22Rv1 (cell line): ENCODE measurements around the gene CTNNA3.

Experiments
- ZFX ChIP-seq: fragments of 450-650 bp; IDR thresholded peaks from 2 replicates; pipeline ENCODE4 v1.6.1; 2017; ENCODE audit warnings: antibody characterized with exemption, borderline replicate concordance
- TF ChIP-seq, protein P1 (sequence below): fragments of 450-650 bp; IDR thresholded peaks from 2 replicates; pipeline ENCODE4 v1.5.1; 2017; ENCODE audit warnings: mild to moderate bottlenecking

DNA sequence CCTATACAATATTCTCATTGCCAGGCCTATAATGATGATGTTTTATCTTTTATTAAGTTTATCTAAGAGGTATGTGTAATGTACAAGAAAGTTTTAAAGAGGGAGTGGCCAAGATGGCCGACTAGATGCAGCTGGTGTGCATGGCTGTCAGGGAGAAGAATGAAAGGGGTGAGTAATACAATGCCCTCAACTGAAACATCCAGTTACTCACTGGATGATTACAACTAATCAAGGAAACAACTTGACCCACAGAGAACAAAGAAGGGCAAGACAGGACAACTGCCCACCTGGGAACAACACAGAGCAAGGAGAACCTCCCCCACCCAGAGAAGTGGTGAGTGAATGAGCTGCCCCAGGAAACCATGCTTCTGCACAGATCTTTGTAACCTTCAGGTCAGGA is 1650.1 kb downstream of the CTNNA3 start:
- TF ChIP-seq, protein P1, sequence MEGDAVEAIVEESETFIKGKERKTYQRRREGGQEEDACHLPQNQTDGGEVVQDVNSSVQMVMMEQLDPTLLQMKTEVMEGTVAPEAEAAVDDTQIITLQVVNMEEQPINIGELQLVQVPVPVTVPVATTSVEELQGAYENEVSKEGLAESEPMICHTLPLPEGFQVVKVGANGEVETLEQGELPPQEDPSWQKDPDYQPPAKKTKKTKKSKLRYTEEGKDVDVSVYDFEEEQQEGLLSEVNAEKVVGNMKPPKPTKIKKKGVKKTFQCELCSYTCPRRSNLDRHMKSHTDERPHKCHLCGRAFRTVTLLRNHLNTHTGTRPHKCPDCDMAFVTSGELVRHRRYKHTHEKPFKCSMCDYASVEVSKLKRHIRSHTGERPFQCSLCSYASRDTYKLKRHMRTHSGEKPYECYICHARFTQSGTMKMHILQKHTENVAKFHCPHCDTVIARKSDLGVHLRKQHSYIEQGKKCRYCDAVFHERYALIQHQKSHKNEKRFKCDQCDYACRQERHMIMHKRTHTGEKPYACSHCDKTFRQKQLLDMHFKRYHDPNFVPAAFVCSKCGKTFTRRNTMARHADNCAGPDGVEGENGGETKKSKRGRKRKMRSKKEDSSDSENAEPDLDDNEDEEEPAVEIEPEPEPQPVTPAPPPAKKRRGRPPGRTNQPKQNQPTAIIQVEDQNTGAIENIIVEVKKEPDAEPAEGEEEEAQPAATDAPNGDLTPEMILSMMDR, result no peak
- no peak for TF ChIP-seq ZFX
